Left hindlimb (tissue), 1 donor: ENCODE results near the gene CRISPLD2.
A peak's percentile ranks its signal among the peaks of the same experiment; 100 is the strongest.

Experiments used
- DNase-seq: peaks from one replicate; pipeline ENCODE4 v3.0.0-alpha.2; 2018

The CRISPLD2 gene

GRCh38 chr16:84803146-84803545, 16.6 kb upstream of the CRISPLD2 start:
- DNase-seq = no peak

GRCh38 chr16:84804326-84804725, 15.5 kb upstream of the CRISPLD2 start:
- no peak for DNase-seq

GRCh38 chr16:84806256-84806889, 13.4 kb upstream of the CRISPLD2 start:
- no peak for DNase-seq

- no peak for DNase-seq
Observed at GRCh38 chr16:84806890-84807258, 12.9 kb upstream of the CRISPLD2 start.

- no peak for DNase-seq
Observed at GRCh38 chr16:84807776-84808175, 12.0 kb upstream of the CRISPLD2 start.

- DNase-seq = no peak
Observed at GRCh38 chr16:84808826-84809225, 11.0 kb upstream of the CRISPLD2 start.

GRCh38 chr16:84810518-84811273, 9.1 kb upstream of the CRISPLD2 start:
- peak; percentile 28 for DNase-seq

GRCh38 chr16:84811529-84811928, 8.3 kb upstream of the CRISPLD2 start:
- peak; percentile 6 for DNase-seq

- peak; percentile 26 for DNase-seq
Observed at GRCh38 chr16:84813141-84813934, 6.4 kb upstream of the CRISPLD2 start.

GRCh38 chr16:84815462-84815861, 4.3 kb upstream of the CRISPLD2 start:
- DNase-seq = peak; percentile 34

GRCh38 chr16:84816023-84816422, 3.8 kb upstream of the CRISPLD2 start:
- DNase-seq = peak; percentile 5

- peak; percentile 22 for DNase-seq
Observed at GRCh38 chr16:84816485-84816884, 3.3 kb upstream of the CRISPLD2 start.

- DNase-seq = peak; percentile 18
Observed at GRCh38 chr16:84817206-84817605, 2.6 kb upstream of the CRISPLD2 start.

GRCh38 chr16:84817613-84818012, 2.2 kb upstream of the CRISPLD2 start:
- no peak for DNase-seq

- peak; percentile 1 for DNase-seq
Observed at GRCh38 chr16:84818133-84818532, 1.7 kb upstream of the CRISPLD2 start.

GRCh38 chr16:84818989-84819643, 669 bp upstream of the CRISPLD2 start:
- DNase-seq = peak; percentile 13

- no peak for DNase-seq
Observed at GRCh38 chr16:84820305-84820684, 510 bp downstream of the CRISPLD2 start.

- DNase-seq = no peak
Observed at GRCh38 chr16:84820771-84821170, 986 bp downstream of the CRISPLD2 start.

- DNase-seq = peak; percentile 18
Observed at GRCh38 chr16:84821179-84821578, 1.4 kb downstream of the CRISPLD2 start.

GRCh38 chr16:84821728-84822689, 2.2 kb downstream of the CRISPLD2 start:
- peak; percentile 19 for DNase-seq

GRCh38 chr16:84822990-84823389, 3.2 kb downstream of the CRISPLD2 start:
- no peak for DNase-seq

- no peak for DNase-seq
Observed at GRCh38 chr16:84823484-84823883, 3.7 kb downstream of the CRISPLD2 start.
